GM20000 (cell line): ENCODE results near the gene AVPR2.
A peak's percentile ranks its signal among the peaks of the same experiment; 100 is the strongest.

Experiments
- DNase-seq: peaks from one replicate; pipeline ENCODE4 v3.0.0; 2012; ENCODE audit warnings: low spot score
- TF ChIP-seq, protein P1 (sequence below): IDR thresholded peaks from 2 replicates; pipeline ENCODE4 v1.5.1; 2012; ENCODE audit warnings: mild to moderate bottlenecking, control low read depth; ENCODE audit errors: extremely low read depth, missing control alignments

Gene AVPR2

DNA sequence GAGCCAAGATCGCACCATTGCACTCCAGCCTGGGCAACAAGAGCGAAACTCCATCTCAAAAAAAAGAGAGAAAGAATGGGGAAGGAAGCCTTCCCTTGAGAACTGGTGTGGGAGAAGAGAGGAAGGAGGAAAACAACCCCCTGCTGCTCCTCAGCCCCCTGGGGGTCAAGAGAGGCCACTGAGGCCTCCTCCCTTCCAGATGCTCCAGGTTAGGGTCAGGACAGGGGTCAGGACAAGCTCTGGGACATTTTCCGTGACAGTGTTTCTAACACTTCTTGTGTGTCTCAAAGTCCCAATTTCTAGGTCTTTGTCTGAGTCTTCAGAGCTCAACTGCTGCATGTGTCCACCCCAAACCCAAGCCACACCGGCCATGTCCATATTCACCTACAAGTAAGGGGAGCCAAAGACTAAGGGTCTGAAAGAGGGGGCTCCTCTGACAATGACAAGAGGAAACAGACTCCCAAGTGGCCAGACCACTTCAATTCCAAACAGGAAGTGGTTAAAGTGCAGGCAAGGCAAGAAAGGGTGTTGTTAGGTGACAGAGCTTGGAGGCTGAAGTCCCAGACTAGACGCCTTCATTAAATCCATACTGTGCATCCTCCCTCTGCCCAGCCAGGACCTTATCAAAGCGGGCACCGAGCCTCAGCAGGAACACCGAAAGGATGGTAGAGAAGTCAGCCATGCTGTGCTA is 26.8 kb upstream of the AVPR2 start:
- DNase-seq = no peak

DNA sequence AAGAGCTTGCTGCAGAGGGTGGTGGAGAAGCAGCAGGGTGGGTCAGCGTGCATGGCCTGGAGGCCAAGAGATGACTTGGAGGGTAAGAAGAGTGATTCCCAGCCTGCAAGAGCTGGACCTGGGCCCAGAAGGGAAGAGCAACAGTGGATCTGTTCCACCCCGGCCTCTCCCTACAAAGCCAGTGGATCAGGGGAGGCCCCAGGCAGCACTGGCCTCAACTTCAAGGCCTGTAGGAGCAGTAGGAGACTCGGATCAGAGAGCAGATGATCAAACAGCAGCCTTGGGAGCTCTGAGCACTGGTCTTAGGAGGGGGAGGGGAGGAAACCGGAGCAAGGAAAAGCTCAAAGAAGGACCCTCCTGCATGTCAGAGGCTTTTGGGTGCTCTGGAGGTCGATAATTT is 26.1 kb upstream of the AVPR2 start:
- DNase-seq = no peak
- TF ChIP-seq, protein P1, sequence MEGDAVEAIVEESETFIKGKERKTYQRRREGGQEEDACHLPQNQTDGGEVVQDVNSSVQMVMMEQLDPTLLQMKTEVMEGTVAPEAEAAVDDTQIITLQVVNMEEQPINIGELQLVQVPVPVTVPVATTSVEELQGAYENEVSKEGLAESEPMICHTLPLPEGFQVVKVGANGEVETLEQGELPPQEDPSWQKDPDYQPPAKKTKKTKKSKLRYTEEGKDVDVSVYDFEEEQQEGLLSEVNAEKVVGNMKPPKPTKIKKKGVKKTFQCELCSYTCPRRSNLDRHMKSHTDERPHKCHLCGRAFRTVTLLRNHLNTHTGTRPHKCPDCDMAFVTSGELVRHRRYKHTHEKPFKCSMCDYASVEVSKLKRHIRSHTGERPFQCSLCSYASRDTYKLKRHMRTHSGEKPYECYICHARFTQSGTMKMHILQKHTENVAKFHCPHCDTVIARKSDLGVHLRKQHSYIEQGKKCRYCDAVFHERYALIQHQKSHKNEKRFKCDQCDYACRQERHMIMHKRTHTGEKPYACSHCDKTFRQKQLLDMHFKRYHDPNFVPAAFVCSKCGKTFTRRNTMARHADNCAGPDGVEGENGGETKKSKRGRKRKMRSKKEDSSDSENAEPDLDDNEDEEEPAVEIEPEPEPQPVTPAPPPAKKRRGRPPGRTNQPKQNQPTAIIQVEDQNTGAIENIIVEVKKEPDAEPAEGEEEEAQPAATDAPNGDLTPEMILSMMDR = no peak

More for the DNA sequence above, 26.8 kb upstream of the AVPR2 start:
- TF ChIP-seq, protein P1 = no peak

DNA sequence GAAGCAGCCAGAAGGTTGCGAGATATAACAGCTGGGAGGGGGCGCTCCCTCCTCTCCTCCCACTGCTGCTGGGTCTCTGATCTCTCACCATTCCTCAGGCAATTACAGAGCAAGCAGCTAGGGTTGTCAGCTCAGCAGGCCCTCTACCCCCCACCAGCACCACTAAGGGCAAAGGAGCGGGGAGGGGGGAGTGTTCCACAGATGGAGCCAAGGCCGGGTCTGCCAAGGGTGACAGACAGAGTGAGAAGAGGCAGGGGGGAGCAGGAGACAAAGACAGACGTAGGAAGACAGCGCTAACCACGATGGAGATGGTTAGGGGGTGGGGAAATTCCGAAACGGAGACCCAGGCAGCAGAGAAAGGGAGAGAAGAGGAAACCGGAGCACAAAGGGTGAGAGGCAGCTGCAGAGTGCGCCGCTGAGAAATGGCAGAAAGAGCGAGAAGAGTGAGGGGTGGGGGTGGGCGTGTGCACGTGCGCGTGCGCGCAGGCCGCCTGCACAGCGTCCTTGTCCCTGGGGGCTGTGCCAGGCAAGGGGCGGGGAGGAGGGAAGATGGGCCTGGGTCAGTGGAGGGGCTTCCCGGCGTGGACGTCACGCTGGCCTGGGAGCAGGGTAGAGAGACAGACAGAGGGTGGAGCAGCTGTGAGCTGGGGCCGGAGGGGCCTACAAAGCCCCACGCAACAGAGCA is 25.4 kb upstream of the AVPR2 start:
- DNase-seq = peak; percentile 47
- TF ChIP-seq, protein P1 = no peak

DNA sequence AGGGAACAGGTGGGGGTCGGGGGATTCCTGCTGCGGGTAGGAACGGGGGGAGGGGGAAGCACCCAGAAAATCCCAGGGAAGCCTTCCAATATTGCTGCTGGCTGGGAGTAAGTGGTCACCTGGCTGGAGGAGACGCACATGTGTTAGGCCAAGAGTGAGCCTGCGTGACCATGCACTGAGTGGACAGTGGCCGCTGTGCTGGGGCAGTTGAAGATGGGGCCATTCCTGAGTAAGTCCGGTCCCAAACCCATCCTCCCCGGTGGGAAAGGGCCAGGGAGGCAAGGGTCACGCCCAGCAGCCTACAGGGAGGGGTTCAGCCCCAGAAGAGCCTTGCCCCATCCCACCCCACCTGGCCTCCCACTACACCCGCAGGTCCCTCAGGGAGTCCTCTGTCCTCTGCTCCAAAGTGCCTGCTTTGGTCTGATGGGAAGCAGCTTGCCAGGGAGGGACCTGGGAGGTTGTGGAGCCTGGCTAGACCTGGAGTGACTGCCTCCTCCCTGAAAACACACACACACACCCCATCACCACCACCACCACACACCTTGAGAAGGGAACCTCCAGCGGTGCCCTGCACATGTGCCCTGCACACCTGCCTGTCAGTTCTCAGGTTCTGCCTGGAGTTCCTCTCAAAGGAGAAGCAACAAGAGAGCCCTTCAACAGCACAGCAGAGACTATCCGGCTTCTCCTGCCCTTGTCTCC is 24.6 kb upstream of the AVPR2 start:
- TF ChIP-seq, protein P1 = no peak

DNA sequence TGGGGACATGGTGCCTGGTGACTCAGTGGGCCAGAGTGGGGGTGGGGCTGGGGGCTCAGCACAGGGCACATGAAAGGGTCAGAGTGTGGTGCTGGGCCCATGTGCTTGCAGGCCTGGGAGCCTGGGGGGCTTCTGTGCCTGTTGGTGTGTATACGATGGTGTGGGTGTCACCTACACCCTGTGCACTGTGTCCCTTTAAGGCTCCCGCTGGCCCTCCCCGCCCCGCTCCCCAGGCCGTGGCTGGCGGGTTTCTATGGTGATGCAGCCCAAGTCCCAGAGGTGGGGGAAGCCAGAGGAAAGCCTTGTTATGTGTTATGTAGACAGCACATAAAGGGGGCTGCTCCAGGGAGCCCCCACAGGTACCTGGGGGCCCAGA is 24.0 kb upstream of the AVPR2 start:
- no peak for DNase-seq
- TF ChIP-seq, protein P1 = no peak

More for the DNA sequence above, 24.6 kb upstream of the AVPR2 start:
- DNase-seq = no peak

DNA sequence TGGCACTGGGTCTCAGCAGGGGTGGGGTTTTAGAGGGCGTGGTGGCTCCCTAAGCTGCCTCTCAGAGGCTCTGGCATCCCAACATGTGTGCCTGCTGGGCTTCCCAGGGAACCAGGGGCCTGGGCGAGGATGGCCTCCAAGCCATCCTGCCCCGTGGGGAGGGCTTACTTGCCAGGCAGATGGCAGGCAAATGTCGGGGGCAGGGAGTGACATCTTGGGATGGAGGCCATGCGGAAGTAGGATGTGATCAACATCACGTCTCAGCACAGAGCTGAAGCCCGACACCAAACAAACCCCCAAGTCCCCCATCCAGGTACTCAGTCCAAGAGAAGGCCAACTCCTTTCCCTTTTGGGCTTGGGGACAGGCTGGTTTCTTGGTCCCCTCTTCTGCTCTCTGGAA is 23.2 kb upstream of the AVPR2 start:
- TF ChIP-seq, protein P1 = no peak
- DNase-seq = no peak

DNA sequence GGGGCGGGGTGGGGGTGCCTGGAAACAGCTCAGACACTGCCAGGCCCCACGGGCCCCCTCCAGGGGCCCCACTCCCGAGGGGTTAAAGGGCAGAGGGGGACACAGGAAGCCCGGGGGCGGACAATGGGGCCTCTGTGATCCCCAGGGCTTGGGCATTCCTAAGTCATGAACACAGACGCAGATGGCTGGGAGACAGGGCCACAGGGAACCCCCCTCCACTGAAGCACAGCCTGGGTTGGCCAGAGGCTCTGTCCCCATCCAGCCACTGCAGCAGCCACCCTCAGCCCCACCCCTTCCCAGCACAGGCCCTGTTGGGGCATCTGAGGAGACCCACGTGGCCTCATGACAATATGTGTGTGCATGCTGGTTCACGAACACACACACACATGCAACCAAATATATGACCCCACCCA is 22.4 kb upstream of the AVPR2 start:
- no peak for DNase-seq

More for the DNA sequence above, 22.4 kb upstream of the AVPR2 start:
- TF ChIP-seq, protein P1 = no peak
